ENCODE results near the gene DMRTA2.

DNA sequence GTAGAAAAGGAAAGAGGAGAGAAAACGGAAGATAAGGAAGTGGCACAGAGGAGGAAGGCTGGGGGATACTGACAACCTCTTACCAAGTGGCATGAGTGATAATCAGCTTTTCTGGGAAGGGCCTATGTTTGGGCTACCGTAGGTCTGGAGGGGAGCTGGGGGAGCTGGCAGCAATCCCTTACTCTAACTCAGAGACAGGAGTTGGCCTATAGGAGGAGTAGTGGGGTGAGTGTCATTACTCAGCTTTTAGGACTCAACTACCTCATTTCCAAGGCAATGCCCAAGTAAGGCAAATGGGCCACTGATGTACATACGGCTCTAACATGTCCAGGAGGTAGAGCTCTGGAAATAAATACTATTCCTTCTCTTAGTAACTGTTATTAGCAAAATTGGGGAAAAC is 48.7 kb upstream of the DMRTA2 start:
- TF ChIP-seq, protein P1, sequence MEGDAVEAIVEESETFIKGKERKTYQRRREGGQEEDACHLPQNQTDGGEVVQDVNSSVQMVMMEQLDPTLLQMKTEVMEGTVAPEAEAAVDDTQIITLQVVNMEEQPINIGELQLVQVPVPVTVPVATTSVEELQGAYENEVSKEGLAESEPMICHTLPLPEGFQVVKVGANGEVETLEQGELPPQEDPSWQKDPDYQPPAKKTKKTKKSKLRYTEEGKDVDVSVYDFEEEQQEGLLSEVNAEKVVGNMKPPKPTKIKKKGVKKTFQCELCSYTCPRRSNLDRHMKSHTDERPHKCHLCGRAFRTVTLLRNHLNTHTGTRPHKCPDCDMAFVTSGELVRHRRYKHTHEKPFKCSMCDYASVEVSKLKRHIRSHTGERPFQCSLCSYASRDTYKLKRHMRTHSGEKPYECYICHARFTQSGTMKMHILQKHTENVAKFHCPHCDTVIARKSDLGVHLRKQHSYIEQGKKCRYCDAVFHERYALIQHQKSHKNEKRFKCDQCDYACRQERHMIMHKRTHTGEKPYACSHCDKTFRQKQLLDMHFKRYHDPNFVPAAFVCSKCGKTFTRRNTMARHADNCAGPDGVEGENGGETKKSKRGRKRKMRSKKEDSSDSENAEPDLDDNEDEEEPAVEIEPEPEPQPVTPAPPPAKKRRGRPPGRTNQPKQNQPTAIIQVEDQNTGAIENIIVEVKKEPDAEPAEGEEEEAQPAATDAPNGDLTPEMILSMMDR (IDR thresholded peaks at IDR 0.05), result no peak
- no peak for TF ChIP-seq POLR2AphosphoS5 (IDR thresholded peaks at IDR 0.05; ENCODE audit: low read depth, low read length)
